HL-60 (cell line): ENCODE results near the gene FUT7.

Experiments used
- REST ChIP-seq: IDR thresholded peaks from 2 replicates; pipeline ENCODE4 v1.6.1; 2012; ENCODE audit warnings: low read depth; ENCODE audit not compliant: insufficient replicate concordance
- SPI1 ChIP-seq: IDR thresholded peaks from 2 replicates; pipeline ENCODE4 v1.6.1; 2012; ENCODE audit warnings: low read depth, mild to moderate bottlenecking, borderline replicate concordance
- TF ChIP-seq, protein P1 (sequence below): IDR thresholded peaks from one replicate; pipeline ENCODE4 v1.5.1; 2011; ENCODE audit warnings: low read length, control low read depth, inconsistent platforms; ENCODE audit not compliant: insufficient read depth

DNA sequence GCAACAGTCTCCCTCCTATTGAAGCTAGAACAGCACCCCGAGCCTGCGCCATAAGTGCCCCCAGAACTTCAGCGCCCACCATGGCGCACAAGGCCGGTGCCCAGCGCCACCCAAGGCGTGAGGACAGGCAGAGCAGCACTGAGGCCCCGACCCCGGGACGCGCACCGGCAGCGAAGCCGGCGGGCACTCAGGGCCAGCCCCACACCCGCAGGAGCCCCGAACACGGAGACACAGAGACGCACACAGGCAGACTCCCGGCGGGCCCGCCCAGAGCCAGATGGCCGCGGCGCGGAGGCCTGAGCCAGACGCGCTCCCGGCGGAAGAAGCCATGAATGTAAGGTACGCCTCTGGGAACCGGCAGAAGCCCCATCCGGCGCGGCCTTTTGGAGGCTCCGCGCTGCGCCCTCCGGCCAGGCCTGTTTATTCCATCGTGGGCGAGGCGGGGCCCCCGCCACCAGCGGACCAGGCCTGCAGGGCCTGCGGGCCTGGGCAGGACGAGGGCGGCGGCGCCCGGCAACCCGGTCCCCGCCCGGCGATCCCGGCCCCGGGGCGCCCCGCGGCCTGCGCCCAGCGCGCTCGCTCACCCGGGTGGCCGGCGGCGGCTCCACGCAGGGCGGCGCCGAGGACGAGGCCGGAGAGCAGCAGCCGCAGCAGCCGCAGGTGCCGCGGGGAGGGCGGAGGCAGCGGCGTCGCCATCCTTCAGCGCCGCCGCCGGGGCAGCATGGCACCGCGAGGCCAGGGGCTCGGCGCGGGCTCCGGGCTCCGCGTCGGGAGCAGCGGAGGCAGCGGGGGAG, 13.6 kb upstream of the FUT7 start:
- TF ChIP-seq REST (no peak), SPI1 (no peak)
- TF ChIP-seq, protein P1, sequence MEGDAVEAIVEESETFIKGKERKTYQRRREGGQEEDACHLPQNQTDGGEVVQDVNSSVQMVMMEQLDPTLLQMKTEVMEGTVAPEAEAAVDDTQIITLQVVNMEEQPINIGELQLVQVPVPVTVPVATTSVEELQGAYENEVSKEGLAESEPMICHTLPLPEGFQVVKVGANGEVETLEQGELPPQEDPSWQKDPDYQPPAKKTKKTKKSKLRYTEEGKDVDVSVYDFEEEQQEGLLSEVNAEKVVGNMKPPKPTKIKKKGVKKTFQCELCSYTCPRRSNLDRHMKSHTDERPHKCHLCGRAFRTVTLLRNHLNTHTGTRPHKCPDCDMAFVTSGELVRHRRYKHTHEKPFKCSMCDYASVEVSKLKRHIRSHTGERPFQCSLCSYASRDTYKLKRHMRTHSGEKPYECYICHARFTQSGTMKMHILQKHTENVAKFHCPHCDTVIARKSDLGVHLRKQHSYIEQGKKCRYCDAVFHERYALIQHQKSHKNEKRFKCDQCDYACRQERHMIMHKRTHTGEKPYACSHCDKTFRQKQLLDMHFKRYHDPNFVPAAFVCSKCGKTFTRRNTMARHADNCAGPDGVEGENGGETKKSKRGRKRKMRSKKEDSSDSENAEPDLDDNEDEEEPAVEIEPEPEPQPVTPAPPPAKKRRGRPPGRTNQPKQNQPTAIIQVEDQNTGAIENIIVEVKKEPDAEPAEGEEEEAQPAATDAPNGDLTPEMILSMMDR: no peak
